Vagina (tissue), 2 donors: ENCODE results near the gene EML1. TPM values are rescaled to one million over a fixed set of nuclear protein-coding genes. Genes with fewer than 3 reads are reported as not detected.

Experiments used
- DNase-seq, 2 donors: peaks; one replicate each; pipeline ENCODE4 v3.0.0-alpha.2; 2017; ENCODE audit errors: extremely low spot score in 2 of 2
- H3K27ac ChIP-seq: fragments of 200-600 bp; sonication (generic); one replicate; pipeline ENCODE4 v1.5.1; 2019
- H3K27me3 ChIP-seq: fragments of 200-600 bp; sonication (generic); one replicate; pipeline ENCODE4 v1.5.1; 2019
- H3K36me3 ChIP-seq, 2 donors: fragments of 200-600 bp; sonication (generic); one replicate each; pipeline ENCODE4 v1.5.1; 2017 to 2019
- H3K4me1 ChIP-seq: fragments of 200-600 bp; sonication (generic); one replicate; pipeline ENCODE4 v1.5.1; 2019
- H3K4me3 ChIP-seq, 2 donors: fragments of 200-600 bp; sonication (generic); 1 replicate in 1 of 2; 2 replicates in 1 of 2; pipeline ENCODE4 v1.5.1; 2016 to 2019
- H3K9me3 ChIP-seq: fragments of 200-600 bp; sonication (generic); one replicate; pipeline ENCODE4 v1.5.1; 2019
- POLR2A ChIP-seq, 2 donors: fragments of 450-650 bp; IDR thresholded peaks; one replicate each; pipeline ENCODE4 v1.6.1; 2017; ENCODE audit warnings: antibody characterized with exemption in 2 of 2, mild to moderate bottlenecking in 2 of 2, moderate library complexity in 2 of 2
- POLR2AphosphoS5 ChIP-seq, 2 donors: sonication (generic); formaldehyde crosslinking; IDR thresholded peaks; one replicate each; pipeline ENCODE4 v1.9.0; 2017; ENCODE audit warnings: antibody characterized with exemption in 2 of 2, mild to moderate bottlenecking in 2 of 2, low read depth in 1 of 2; ENCODE audit not compliant: insufficient read depth in 1 of 2
- intact Hi-C: fragments of 100-400 bp; cut with DNase I; formaldehyde crosslinking; loops from one replicate; pipeline ENCODE4 v1.15.1; 2023
- total RNA-seq: library from RNA; depleted of rRNA; stranded (reverse); fragments of >200 nt; gene quantifications from one replicate; pipeline ENCODE4 v1.2.3, GENCODE V29; 2016
- TF ChIP-seq, protein P1 (sequence below), 3 experiments: fragments of 450-650 bp in 2 of 3; fragments of 200-600 bp in 1 of 3; sonication (generic) in 1 of 3; IDR thresholded peaks; one replicate each; pipeline ENCODE4 v1.5.1; 2017 to 2019; ENCODE audit warnings: antibody characterized with exemption in 3 of 3, mild to moderate bottlenecking in 2 of 3, moderate library complexity in 2 of 3

The EML1 gene
- total RNA-seq, 1 donor from 2014 or later: 32.7 TPM

DNA sequence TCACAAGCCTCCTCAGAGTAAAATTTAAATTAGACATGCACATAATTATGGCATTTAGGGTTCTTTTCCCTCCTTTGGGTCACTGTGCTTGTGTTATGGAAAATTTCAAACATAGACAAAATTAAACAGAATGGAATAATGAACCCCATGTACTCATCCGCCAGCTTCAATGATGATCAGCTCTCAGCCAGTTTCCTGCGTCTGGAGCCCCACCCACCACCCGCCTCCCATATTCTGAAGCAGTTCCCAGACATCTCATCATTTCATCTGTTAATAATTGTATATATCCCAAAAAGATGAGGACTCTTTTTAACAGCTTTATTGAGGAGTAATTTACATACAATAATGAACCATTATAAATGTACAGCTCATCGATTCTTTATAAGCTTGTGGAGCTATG lies 128.2 kb downstream of the EML1 start:
- intact Hi-C loops: no loop called here
- Histone ChIP-seq H3K27ac (no peak overlapping the region), H3K4me1 (no peaks in the 10 kb centered on the region), H3K4me3 (no peak overlapping the region), H3K27me3 (no peaks in the 10 kb centered on the region), H3K9me3 (no peaks in the 10 kb centered on the region), H3K36me3 (peaks cover 0 to 18% of the 10 kb centered on the region in 2 donors)
- TF ChIP-seq, protein P1, sequence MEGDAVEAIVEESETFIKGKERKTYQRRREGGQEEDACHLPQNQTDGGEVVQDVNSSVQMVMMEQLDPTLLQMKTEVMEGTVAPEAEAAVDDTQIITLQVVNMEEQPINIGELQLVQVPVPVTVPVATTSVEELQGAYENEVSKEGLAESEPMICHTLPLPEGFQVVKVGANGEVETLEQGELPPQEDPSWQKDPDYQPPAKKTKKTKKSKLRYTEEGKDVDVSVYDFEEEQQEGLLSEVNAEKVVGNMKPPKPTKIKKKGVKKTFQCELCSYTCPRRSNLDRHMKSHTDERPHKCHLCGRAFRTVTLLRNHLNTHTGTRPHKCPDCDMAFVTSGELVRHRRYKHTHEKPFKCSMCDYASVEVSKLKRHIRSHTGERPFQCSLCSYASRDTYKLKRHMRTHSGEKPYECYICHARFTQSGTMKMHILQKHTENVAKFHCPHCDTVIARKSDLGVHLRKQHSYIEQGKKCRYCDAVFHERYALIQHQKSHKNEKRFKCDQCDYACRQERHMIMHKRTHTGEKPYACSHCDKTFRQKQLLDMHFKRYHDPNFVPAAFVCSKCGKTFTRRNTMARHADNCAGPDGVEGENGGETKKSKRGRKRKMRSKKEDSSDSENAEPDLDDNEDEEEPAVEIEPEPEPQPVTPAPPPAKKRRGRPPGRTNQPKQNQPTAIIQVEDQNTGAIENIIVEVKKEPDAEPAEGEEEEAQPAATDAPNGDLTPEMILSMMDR (IDR thresholded peaks at IDR 0.05): no peak
- TF ChIP-seq POLR2AphosphoS5 (IDR thresholded peaks at IDR 0.05; ENCODE audit: insufficient read depth in 1 of 2, low read depth in 1 of 2): no peak
- DNase-seq: no peak

DNA sequence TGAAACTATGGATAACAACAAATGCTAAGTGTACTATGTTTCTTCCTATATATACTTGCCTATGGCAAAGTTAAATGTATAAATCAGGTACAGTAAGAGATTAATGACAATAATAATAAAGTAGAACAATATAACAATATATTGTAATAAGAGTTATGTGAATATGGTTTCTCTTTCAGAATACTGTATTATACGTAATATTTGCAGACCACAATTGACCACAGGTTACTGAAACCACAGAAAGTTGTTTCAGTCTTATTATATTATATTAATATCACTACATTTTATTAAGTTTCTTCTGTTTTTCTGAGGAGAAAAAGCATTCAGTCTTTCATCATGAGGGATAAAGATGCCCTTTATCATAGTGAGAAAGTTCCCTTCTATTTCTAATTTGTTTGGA lies 131.2 kb downstream of the EML1 start:
- no peak for TF ChIP-seq POLR2A (IDR thresholded peaks at IDR 0.05)
- TF ChIP-seq, protein P1 (IDR thresholded peaks at IDR 0.05): no peak
- no peak for TF ChIP-seq POLR2AphosphoS5 (IDR thresholded peaks at IDR 0.05; ENCODE audit: insufficient read depth in 1 of 2, low read depth in 1 of 2)
- no peaks in the 10 kb centered on the region for H3K27me3 ChIP-seq
- intact Hi-C loops: no loop called here
- H3K9me3 ChIP-seq: no peaks in the 10 kb centered on the region
- no peak overlapping the region for H3K4me3 ChIP-seq
- H3K4me1 ChIP-seq: no peaks in the 10 kb centered on the region
- DNase-seq: no peak
- H3K36me3 ChIP-seq: peaks cover 0 to 10% of the 10 kb centered on the region in 2 donors
- no peak overlapping the region for H3K27ac ChIP-seq

DNA sequence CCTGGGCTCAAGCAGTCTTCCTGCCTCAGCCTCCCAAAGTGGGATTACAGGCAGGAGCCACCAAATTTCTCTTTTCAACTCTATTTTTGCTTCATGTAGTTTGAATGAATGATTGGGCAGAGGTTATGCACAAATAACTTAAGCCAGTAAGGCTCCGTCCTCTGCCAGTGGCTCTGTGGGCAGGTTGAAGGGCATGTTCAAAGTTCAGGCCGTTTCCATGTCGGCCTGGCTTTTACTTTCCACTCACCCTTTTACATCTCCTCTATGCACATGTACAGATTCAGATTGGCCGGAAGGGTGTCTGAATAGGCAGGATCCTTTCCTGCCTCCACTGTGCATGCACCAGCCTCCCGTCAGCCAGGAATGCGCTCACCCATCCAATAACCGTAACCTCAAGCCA lies 132.3 kb downstream of the EML1 start:
- H3K27ac ChIP-seq: no peak overlapping the region
- H3K4me3 ChIP-seq: no peak overlapping the region
- H3K27me3 ChIP-seq: no peaks in the 10 kb centered on the region
- intact Hi-C loops: no loop called here
- peaks cover 0 to 10% of the 10 kb centered on the region in 2 donors for H3K36me3 ChIP-seq
- H3K4me1 ChIP-seq: peaks cover 4% of the 10 kb centered on the region
- DNase-seq: no peak
- TF ChIP-seq, protein P1 (IDR thresholded peaks at IDR 0.05): no peak
- TF ChIP-seq POLR2A (IDR thresholded peaks at IDR 0.05) (no peak), POLR2AphosphoS5 (IDR thresholded peaks at IDR 0.05; ENCODE audit: insufficient read depth in 1 of 2, low read depth in 1 of 2) (no peak)
- H3K9me3 ChIP-seq: no peaks in the 10 kb centered on the region

DNA sequence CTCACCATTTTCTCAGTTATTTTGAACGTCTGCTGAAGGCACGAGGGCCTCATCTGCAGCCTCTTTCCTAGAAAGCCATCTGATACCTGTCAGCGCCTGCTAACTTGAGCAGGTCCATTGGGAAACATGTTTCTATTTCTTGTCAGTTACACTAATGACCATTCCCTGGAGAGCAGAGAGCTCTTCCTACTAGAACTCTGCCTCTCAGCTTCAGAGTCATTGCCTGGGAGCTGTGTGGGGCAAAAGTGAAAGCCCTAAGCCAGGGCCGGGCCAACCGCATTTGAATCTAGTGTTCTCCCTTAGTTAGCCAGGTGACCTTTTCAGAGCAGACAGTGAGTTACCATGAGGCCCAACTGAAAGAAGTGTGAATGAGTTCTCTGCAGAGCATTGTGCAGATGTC lies 135.8 kb downstream of the EML1 start:
- Histone ChIP-seq H3K4me3 (no peak overlapping the region), H3K4me1 (peaks cover 6% of the 10 kb centered on the region), H3K27me3 (no peaks in the 10 kb centered on the region), H3K36me3 (no peaks in the 10 kb centered on the region), H3K9me3 (no peaks in the 10 kb centered on the region), H3K27ac (no peak overlapping the region)
- intact Hi-C loops: no loop called here
- no peak for DNase-seq
- TF ChIP-seq POLR2AphosphoS5 (IDR thresholded peaks at IDR 0.05; ENCODE audit: insufficient read depth in 1 of 2, low read depth in 1 of 2): no peak
- TF ChIP-seq, protein P1 (IDR thresholded peaks at IDR 0.05): no peak
- TF ChIP-seq POLR2A (IDR thresholded peaks at IDR 0.05): no peak

DNA sequence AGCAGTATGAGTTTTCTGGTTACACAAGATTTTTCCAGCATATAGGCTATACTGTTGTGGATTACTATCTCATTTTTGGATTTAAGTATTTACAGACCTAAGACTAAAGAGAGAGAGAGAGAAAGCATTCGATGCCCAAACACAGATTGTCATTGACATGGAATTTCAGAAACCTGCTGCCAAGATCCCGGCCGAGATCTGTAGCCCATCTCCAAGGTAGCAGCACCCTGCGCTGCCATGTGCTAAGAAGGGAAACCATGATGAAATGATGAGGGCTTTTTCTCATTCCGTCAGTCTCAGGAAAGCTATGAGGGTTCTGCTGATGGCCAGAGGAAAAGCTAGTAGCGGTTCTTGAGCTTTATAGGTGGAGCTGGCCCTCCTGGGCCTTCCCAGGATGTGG lies 136.4 kb downstream of the EML1 start:
- Histone ChIP-seq H3K9me3 (no peaks in the 10 kb centered on the region), H3K27me3 (no peaks in the 10 kb centered on the region), H3K4me3 (no peak overlapping the region), H3K27ac (no peak overlapping the region), H3K36me3 (no peaks in the 10 kb centered on the region), H3K4me1 (peaks cover 6% of the 10 kb centered on the region)
- TF ChIP-seq POLR2A (IDR thresholded peaks at IDR 0.05) (no peak), POLR2AphosphoS5 (IDR thresholded peaks at IDR 0.05; ENCODE audit: insufficient read depth in 1 of 2, low read depth in 1 of 2) (no peak)
- TF ChIP-seq, protein P1 (IDR thresholded peaks at IDR 0.05): no peak
- intact Hi-C loops: no loop called here
- no peak for DNase-seq
